ENCODE measurements around the gene FAM151A.

- TF ChIP-seq CTCF (IDR thresholded peaks at IDR 0.05): no peak
- no peak for TF ChIP-seq POLR2A (IDR thresholded peaks at IDR 0.05)
These were observed 53.2 kb downstream of the FAM151A start for GRCh38 chr1:54570161-54570560.
